Endothelial cell of umbilical vein (primary cell): Measurements from ENCODE around the gene DPP9. TPM values are rescaled to one million over a fixed set of nuclear protein-coding genes. Genes with fewer than 3 reads are reported as not detected.

Experiments
- BruUV-seq: library from RNA; stranded (reverse); fragments of 400-500 nt; replicated peaks from 2 replicates; lab custom pipeline; 2021; lab: Mats Ljungman, UMichigan
- CTCF ChIA-PET: fragments of 300-600, 350-600 bp; sonication (Branson Sonifier 250); formaldehyde crosslinking; loops from one replicate; lab custom pipeline; 2021; ENCODE audit warnings: antibody characterized with exemption, inconsistent platforms; lab: Charles Lee
- POLR2A ChIA-PET: fragments of 300-600, 350-600 bp; sonication (Branson Sonifier 250); formaldehyde crosslinking; loops from one replicate; lab custom pipeline; 2021; ENCODE audit warnings: antibody characterized with exemption, inconsistent platforms; lab: Charles Lee
- DNase-seq: peaks from one replicate; pipeline ENCODE4 v3.0.0-alpha.2; 2011; ENCODE audit warnings: low read depth, low spot score
- FAIRE-seq: peaks from 2 replicates; lab custom pipeline; 2011; peaks lifted over from hg19 to GRCh38; lab: Jason Lieb, UNC
- H2AFZ ChIP-seq: 2 replicates; pipeline ENCODE4 v1.6.0; 2012; ENCODE audit warnings: low read depth, low read length, control low read depth, inconsistent platforms
- H3K27ac ChIP-seq: 2 replicates; pipeline ENCODE4 v1.5.1; 2011; ENCODE audit warnings: low read depth, mild to moderate bottlenecking, control low read depth, low read length, moderate library complexity; ENCODE audit not compliant: insufficient read depth
- H3K27me3 ChIP-seq, 2 experiments: 2 replicates each; pipeline versions ENCODE4 v1.6.0 to v1.6.1; 2011; ENCODE audit warnings: low read length in 2 of 2, mixed read lengths in 1 of 2; ENCODE audit not compliant: control insufficient read depth in 2 of 2, insufficient read depth in 2 of 2
- H3K36me3 ChIP-seq, 2 experiments: 2 replicates in 1 of 2; 3 replicates in 1 of 2; pipeline ENCODE4 v1.5.1; 2011; ENCODE audit warnings: low read length in 2 of 2, mild to moderate bottlenecking in 1 of 2, moderate library complexity in 1 of 2; ENCODE audit not compliant: control insufficient read depth in 2 of 2, insufficient read depth in 2 of 2; ENCODE audit errors: extremely low read depth in 1 of 2
- H3K4me1 ChIP-seq: 3 replicates; pipeline ENCODE4 v1.5.1; 2011; ENCODE audit warnings: mild to moderate bottlenecking, low read length; ENCODE audit not compliant: control insufficient read depth, insufficient read depth; ENCODE audit errors: extremely low read depth
- H3K4me2 ChIP-seq: 2 replicates; pipeline ENCODE4 v1.6.1; 2011; ENCODE audit warnings: low read length, control low read depth, mixed read lengths; ENCODE audit not compliant: insufficient read depth
- H3K4me3 ChIP-seq, 3 experiments: fragments of 200-600 bp in 1 of 3; sonication (generic), shearing (Covaris generic) in 1 of 3; replicated peaks in 1 of 3; 2 replicates each; pipeline ENCODE4 v1.5.1; 2011 to 2016; ENCODE audit warnings: control low read depth in 3 of 3, low read length in 3 of 3, mild to moderate bottlenecking in 2 of 3, inconsistent platforms in 1 of 3, low read depth in 1 of 3, moderate library complexity in 1 of 3; ENCODE audit not compliant: insufficient read depth in 1 of 3
- H3K79me2 ChIP-seq: 2 replicates; pipeline ENCODE4 v1.6.0; 2012; ENCODE audit warnings: low read length, inconsistent platforms; ENCODE audit not compliant: control insufficient read depth, insufficient read depth
- H3K9ac ChIP-seq: replicated peaks from 2 replicates; pipeline ENCODE3; 2011; ENCODE audit warnings: low read length, control low read depth; ENCODE audit not compliant: insufficient read depth; ENCODE audit errors: extremely low read depth
- H3K9me1 ChIP-seq: replicated peaks from 3 replicates; pipeline ENCODE4 v1.6.0; 2011; ENCODE audit warnings: mild to moderate bottlenecking, low read length; ENCODE audit not compliant: control insufficient read depth, insufficient read depth; ENCODE audit errors: extremely low read depth
- H3K9me3 ChIP-seq: replicated peaks from 2 replicates; pipeline ENCODE4 v1.5.1; 2012; ENCODE audit warnings: low read length, inconsistent platforms; ENCODE audit not compliant: control insufficient read depth, insufficient read depth
- H4K20me1 ChIP-seq: replicated peaks from 2 replicates; pipeline ENCODE3; 2011; ENCODE audit warnings: mild to moderate bottlenecking, low read length; ENCODE audit not compliant: control insufficient read depth, insufficient read depth; ENCODE audit errors: extremely low read depth
- FOS ChIP-seq: IDR thresholded peaks from 2 replicates; pipeline ENCODE4 v1.6.1; 2011; ENCODE audit warnings: mild to moderate bottlenecking, low read length, moderate library complexity, borderline replicate concordance; ENCODE audit not compliant: insufficient read depth
- GATA2 ChIP-seq: IDR thresholded peaks from 2 replicates; pipeline ENCODE4 v1.7.0; 2011; ENCODE audit warnings: low read depth, mild to moderate bottlenecking, moderate library complexity, mixed read lengths, low read length; ENCODE audit not compliant: insufficient read length, insufficient read depth
- JUN ChIP-seq: IDR thresholded peaks from 2 replicates; pipeline ENCODE4 v1.6.1; 2011; ENCODE audit warnings: borderline replicate concordance, low read depth; ENCODE audit not compliant: insufficient read length, insufficient read depth
- MYC ChIP-seq: IDR thresholded peaks from one replicate; pipeline ENCODE4 v1.6.1; 2011; ENCODE audit warnings: mild to moderate bottlenecking, low read depth, low read length
- POLR2A ChIP-seq: IDR thresholded peaks from 2 replicates; pipeline ENCODE4 v1.6.1; 2012; ENCODE audit warnings: low read depth, mild to moderate bottlenecking, control low read depth, low read length
- POLR2AphosphoS5 ChIP-seq: IDR thresholded peaks from 2 replicates; pipeline ENCODE4 v1.6.1; 2012; ENCODE audit warnings: low read depth, mild to moderate bottlenecking, control low read depth, low read length, moderate library complexity; ENCODE audit not compliant: insufficient read depth
- dilution Hi-C: fragments of 300-500 bp; cut with MboI; formaldehyde crosslinking; loops from one replicate; pipeline ENCODE4 v1.15.0; 2019; ENCODE audit warnings: low sequenced_read_pairs; ENCODE audit not compliant: extremely low pct_ligation_motif_present
- intact Hi-C: fragments of 100-400 bp; cut with micrococcal nuclease; formaldehyde crosslinking; loops from one replicate; pipeline ENCODE4 v1.10.0; 2022
- polyA plus RNA-seq, 4 experiments: library from polyadenylated mRNA; depleted of rRNA in 3 of 4; stranded (reverse) in 3 of 4; unstranded in 1 of 4; fragments of >200 nt; gene quantifications; 2 replicates each; pipeline versions ENCODE4 v1.2.1 to v1.2.3, GENCODE V29; 2011 to 2012; ENCODE audit warnings: missing spikeins in 1 of 4
- total RNA-seq: library from RNA; stranded (reverse); gene quantifications from 2 replicates; pipeline ENCODE4 v1.2.3, GENCODE V29; 2021
- TF ChIP-seq, protein P1 (sequence below): IDR thresholded peaks from 2 replicates; pipeline ENCODE4 v1.6.1; 2011; ENCODE audit not compliant: insufficient read depth, insufficient read length
- TF ChIP-seq, protein P2 (sequence below), 2 donors: IDR thresholded peaks; 1 replicate in 1 of 2; 2 replicates in 1 of 2; pipeline ENCODE4 v1.5.1; 2011; ENCODE audit warnings: low read length in 2 of 2, mild to moderate bottlenecking in 2 of 2, moderate library complexity in 2 of 2, control low read depth in 1 of 2, inconsistent platforms in 1 of 2, low read depth in 1 of 2; ENCODE audit not compliant: insufficient read depth in 1 of 2; ENCODE audit errors: extremely low read depth in 1 of 2

DPP9 gene
- total and polyA plus RNA-seq, 2 donors (not counting 3 experiments of a cell fraction or from before 2014, with no cell fraction given): 31.5 to 98.0 TPM

DNA sequence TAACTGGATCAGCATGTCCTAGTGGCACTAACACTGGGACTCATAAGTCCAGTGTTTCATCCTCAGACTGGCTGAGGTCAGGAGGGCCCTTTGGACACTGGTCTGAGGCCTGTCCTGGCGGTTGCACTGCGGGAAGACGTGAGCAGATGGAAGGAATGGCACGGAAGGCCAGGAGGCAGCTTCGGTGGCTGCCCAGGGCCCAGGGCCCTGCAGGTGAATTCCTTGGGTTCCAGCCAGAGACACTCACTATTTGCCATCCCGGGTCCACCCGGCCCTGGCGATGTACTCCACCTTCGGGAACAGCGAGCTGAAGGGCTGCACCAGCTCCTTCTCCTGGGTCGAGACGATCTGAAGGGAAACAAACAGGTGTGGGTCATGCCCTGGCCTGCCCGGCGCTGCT is 26.3 kb downstream of the DPP9 start:
- FAIRE-seq (no peak), DNase-seq (no peak)
- Histone ChIP-seq H3K27ac (no peak overlapping the region), H3K36me3 (peaks cover 21 to 66% of the 10 kb centered on the region in 2 experiments), H3K4me1 (peaks cover 9% of the 10 kb centered on the region), H2AFZ (no peak overlapping the region), H3K9ac (no peak overlapping the region), H4K20me1 (no peaks in the 10 kb centered on the region), H3K27me3 (no peaks in the 10 kb centered on the region), H3K4me3 (no peak overlapping the region), H3K79me2 (no peaks in the 10 kb centered on the region), H3K9me3 (no peaks in the 10 kb centered on the region), H3K4me2 (no peak overlapping the region), H3K9me1 (no peaks in the 10 kb centered on the region)
- intact Hi-C loops: loop anchor here (5.0 kb wide), 1 partner anchor 510 kb away; no protein-coding TSS in a partner anchor
- TF ChIP-seq, protein P1, sequence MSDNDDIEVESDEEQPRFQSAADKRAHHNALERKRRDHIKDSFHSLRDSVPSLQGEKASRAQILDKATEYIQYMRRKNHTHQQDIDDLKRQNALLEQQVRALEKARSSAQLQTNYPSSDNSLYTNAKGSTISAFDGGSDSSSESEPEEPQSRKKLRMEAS: no peak
- TF ChIP-seq FOS: no peak
- TF ChIP-seq, protein P2, sequence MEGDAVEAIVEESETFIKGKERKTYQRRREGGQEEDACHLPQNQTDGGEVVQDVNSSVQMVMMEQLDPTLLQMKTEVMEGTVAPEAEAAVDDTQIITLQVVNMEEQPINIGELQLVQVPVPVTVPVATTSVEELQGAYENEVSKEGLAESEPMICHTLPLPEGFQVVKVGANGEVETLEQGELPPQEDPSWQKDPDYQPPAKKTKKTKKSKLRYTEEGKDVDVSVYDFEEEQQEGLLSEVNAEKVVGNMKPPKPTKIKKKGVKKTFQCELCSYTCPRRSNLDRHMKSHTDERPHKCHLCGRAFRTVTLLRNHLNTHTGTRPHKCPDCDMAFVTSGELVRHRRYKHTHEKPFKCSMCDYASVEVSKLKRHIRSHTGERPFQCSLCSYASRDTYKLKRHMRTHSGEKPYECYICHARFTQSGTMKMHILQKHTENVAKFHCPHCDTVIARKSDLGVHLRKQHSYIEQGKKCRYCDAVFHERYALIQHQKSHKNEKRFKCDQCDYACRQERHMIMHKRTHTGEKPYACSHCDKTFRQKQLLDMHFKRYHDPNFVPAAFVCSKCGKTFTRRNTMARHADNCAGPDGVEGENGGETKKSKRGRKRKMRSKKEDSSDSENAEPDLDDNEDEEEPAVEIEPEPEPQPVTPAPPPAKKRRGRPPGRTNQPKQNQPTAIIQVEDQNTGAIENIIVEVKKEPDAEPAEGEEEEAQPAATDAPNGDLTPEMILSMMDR (IDR thresholded peaks at IDR 0.05; ENCODE audit: extremely low read depth in 1 of 2, insufficient read depth in 1 of 2, low read depth in 1 of 2, low read length in 2 of 2): no peak
- TF ChIP-seq POLR2A: no peak
- TF ChIP-seq MYC: no peak
- no peak for TF ChIP-seq JUN
- TF ChIP-seq GATA2: no peak
- no peak for TF ChIP-seq POLR2AphosphoS5
- ChIA-PET POLR2A (no interaction called here), CTCF (no interaction called here)
- dilution Hi-C loops: no loop called here
- BruUV-seq: no TSS peak
